Glomerular visceral epithelial cell (primary cell): ENCODE results near the gene HIPK2.

ENCODE experiments used
- DNase-seq: peaks from one replicate; pipeline ENCODE4 v3.0.0-alpha.2; 2016; ENCODE audit errors: extremely low spot score

Gene HIPK2

DNA sequence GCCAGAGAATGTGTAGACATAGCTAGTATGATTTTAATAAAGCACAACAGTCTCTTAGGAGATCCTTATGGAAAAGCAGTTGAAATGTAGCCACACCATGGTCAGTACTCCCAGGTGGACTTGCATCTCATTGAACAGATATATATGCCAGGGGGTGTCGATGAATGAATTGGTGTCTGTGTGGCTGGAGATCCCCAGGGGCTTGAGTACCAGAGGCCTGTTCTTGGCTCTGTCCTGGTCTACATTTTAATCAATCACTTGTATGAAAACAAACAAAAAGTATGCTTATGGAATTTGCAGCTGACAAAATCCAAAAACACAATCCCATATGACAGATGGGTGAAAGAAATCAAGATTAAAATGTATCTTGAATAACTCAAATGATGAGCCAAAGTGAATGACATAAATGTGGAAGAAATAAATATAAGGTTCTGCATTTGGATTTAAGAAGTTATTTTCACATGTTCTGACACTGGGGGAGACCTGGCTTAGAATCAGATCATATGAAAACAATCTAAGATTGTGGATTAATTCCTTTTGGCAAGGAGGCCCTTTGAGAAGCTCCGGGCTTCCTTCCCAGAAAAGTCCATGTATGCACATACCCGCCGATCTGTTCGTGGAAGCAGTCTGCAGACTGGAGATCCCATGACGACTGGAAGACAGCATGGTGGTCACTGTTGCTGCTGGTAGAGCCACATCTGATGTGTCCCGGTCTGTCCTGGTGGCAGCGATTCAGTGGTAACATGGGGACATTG lies 238.7 kb downstream of the HIPK2 start:
- no peak for DNase-seq

DNA sequence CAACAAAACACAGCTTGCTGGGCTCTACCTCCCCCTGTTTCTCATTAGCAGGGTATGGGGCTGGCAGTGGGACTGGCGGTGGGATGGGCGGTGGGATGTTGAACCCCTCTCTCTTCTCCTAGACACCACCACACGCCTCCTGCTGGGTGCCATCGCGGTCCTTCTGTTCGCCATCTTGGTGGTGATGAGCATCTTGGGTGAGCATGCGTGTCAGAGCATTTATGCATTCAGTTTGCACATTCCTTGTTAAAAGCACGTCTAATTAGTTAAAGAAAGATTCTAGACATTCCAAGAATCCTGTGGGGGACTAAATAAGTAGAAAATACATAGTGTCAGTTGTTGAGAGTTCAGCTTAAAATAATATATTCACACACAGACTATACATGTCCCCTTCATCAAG lies 241.6 kb downstream of the HIPK2 start:
- DNase-seq = no peak

DNA sequence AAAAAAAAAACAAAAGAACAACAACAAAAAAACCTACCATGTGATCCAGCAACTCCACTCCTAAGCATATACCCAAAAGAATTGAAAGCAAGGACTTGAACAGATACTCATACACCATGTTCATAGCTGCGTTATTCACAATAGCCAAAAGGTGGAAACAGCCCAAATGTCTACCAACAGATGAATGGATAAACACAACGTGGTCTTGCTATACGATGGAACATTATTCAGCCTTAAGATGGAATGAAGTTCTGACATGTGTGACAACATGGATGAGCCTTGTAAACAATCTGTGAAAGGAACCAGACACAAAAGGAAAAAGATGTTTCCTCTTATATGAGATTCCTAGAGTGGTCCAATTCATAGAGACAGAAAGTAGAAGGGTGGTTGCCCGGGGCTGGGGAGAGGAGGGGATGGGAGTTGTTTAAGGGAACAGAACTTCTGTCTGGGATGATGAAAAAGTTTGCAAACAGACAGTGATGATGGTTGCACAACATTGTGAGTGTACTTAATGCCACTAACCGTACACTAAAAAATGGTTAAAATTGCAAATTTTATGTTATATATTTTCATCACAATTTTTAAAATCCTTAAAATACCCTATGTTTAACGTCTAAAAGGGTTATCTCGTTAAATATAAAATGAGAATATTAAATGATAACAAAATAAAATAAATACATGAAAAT lies 242.7 kb downstream of the HIPK2 start:
- DNase-seq = no peak

DNA sequence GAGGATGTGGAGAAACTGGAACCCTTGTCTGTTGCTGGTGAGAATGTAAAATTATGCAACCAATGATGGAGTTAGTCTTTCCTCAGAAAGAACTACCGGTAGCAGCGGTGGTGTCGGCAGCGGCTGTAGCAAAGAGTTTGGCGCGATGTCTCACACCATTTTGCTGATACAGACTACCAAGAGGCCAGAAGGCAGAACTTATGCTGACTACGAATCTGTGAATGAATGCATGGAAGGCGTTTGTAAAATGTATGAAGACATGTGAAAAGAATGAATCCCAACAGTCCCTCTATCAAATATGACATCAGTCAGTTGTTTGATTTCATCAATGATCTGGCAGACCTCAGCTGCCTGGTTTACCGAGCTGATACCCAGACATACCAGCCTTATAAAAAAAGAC lies 243.7 kb downstream of the HIPK2 start:
- DNase-seq = no peak

DNA sequence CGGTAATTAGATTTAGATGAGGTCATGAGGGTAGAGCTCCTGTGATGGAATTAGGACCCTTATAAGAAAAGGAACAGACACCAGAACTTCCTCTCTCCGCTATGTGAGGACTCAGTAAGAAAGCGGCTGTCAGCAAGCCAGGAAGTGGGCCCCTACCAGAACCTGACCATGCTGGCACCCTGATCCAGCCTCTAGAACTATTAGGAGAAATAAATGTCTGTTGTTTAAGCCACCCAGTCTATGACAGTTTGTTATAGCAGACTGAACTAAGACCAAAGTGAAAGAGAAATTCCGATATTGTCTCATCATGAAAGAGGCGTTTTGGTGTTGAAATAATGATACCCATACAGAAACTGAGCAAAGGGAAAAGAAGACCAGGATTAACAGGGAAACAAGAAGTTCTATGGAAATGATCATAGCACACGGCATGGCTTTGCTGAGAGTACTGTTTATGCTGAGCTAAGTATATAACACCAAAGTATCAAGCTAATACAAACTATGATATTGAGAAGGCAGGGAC lies 245.1 kb downstream of the HIPK2 start:
- no peak for DNase-seq

DNA sequence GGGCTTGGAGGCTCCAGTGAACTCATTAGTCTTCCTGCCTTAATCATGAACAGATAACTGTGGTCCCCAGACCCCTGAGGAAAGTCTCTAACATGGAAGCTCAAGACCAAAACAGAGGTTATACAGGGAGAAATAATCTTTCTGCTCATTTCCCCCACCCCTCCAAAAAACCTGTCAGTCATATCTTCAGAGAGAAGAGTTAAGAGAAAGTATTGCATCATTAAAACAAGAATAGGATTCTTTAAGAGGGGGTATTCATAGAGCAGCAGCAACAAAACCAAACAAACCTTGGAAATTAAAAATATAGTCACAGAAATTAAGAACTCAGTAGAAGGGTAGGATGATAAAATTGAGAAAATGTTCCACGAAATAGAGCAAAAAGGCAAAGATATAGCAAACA lies 246.7 kb downstream of the HIPK2 start:
- no peak for DNase-seq

DNA sequence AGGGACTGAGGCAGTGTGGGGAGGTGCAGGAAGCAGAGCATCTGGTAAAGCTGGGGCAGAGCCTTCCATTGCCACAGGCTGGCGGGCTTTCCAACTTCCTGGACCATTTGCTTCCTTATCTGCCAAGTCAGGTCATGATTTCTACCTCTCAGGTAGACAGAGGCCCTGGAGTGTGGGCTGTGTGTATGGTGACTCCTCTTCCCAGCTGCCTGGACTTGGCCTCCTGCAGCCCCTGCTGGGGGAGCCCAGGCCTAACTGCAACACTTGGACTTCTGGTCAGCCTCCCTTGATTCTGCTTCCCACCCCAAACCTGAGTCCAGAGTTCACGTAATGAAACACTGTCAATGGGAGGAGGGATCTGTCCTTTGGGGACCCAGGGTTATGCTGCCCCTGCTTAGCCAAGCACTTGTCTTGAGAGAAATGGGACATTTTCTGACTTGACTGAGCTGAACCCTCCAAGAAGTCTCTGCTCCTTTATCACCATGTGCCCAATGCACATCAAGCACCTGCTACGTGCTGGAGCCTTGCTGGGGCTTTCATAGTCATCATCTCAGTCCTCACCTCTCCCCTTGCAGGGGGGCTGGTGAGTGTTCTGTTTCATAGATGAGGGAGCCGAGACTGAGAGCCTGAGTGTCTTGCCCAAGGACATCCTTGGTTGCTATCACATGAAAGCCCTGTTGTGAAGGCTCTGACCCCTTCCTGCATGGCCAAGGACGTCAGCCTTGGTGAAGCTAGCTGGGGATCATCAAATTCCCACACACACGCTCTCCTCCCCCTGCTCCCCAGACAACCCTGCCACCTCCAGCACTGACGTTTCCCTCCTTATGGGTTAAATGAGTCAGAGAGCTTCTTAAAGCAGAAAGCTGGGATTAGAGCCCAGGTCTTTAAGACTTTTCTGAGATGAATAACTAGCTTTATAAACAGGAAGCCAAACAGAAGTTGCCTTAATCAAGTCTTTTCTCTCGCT lies 250.9 kb downstream of the HIPK2 start:
- peak; percentile 33 for DNase-seq

DNA sequence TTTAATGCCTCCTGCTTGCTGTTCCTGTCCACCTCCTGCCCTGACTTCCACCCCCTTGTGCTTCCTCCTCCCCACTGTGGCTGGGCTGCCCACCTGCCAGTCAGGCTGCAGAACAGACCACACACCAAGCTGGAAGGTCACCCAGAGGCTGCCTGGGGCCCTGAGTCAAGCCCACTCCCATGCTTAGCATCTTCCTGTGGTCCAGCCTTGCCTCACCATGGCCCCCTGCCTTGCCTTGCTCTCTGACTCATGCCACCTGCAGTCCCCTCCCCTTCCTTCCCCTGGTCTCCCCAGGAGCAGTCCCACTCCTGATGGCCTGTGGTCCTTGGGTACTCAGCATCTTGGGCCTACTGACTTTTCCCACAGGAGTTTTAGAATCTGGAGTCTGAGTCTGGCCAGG lies 252.0 kb downstream of the HIPK2 start:
- no peak for DNase-seq

DNA sequence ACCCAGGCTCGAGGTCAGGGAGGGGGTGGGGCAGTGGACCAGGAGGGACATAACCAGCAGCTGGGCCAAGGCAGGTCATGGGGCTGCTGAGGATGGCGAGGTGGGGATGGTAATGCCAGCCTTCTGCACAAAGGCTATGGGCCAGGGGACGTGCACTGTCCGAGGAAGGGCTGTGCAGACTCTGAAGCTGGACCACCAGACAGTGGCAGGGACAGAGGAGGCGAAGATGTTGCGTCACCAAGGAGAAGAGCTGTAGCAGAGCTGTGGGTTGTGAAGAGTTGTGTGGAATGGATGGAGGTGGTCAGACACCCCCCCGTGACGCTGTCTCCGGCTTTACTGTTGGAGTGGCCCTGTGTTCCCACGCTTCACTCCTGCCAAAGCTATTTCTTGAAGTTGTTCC lies 252.6 kb downstream of the HIPK2 start:
- DNase-seq = no peak

DNA sequence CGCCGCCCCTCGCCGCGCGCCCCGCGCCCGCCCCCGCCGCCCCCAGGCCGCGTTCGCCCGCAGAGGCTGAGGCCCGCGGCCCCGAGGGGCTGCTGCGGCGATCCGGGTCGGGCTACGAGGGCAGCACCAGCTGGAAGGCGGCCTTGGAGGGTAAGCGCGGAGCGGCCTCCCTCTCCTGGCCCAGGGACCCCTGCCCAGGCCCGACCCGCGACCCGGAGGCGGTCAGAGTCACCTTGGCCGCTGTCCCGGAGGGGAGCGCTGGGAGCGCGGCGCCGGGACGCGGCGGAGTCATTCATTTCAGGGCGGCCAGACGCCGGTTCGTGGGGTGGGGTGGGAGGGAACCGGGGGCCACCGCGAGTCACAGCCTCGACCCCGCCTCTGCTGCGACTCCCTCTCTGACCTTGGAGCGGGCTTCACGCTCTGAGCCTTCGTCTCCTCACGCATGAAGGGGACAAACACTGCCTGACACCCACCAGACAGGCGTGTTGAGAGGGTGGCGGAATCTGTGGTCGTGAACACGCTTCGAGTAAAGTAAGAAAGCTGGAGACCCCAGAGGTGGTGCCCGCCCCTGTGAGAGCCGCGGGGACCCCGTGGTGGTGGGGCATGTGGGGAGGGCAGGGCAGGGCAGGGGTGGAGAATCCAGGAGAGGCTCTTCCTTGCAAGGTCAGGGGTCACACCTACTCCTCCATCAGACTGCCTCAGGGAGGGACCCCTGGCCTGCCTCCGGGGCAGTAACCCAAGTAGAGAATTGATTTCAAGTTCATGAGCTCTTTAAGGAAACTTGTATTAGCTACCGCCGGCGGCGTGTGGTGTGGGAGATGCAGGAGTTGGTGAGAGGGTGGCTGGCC lies 253.6 kb downstream of the HIPK2 start:
- no peak for DNase-seq

DNA sequence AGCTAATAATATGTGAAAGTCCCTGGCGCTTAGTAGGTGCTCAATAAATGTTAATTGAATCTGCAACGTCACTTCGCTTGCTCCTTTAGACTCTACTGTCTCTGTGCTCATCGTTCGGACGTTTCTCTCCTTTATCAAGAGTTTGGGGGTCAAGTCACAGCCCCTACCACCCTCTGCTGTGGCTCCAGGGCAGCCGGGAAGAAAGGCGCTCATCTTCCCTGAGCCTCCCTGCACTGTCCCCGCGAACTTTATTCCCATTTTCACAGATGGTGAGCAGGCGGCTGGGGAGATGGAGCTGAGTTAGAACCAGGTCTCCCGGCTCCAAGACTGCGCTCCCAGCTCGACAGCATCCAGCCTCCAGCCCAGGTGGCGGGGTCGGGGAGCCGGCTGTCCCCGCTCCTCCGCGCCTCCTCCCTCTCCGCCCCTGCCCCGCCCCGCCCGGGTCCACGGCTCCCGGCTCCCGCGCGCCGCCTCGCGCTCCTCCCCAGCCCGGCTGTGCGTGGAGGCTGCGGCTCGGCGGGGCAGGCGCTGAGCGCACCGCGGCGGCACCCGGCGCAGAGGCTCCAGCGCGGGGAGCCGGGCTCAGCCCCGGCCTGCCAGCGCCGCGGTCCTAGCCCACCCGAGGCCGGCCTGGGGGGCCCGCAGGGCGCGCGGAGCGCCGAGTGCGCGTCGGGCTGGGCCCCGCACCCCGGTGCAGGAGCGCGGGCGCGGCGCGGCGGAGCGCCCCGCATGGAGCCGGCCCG lies 254.4 kb downstream of the HIPK2 start, which contains the start of gene CLEC2L:
Gene CLEC2L, plus strand, starts transcription at position 487 of the 743 bp plus-strand sequence. Its CDS starts 243 bp downstream, at position 730.
- no peak for DNase-seq

DNA sequence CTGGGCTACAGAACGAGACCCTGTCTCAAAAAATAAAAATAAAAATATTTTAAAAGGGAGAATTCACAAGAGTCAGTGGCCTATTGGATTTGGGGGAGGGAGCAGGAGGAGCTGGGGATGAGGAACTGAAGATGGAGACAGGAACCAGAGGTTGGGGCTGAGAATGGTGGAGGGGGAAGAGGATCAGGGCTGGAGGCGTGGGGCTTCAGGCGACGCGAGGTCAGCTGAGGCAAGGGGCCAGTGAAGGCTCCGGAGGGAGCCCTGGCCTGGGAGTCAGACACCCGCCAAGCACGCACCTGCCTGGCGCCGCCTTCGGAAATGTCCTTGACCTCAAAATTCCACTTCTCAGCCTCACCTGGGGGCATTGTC lies 255.0 kb downstream of the HIPK2 start:
- DNase-seq = no peak

DNA sequence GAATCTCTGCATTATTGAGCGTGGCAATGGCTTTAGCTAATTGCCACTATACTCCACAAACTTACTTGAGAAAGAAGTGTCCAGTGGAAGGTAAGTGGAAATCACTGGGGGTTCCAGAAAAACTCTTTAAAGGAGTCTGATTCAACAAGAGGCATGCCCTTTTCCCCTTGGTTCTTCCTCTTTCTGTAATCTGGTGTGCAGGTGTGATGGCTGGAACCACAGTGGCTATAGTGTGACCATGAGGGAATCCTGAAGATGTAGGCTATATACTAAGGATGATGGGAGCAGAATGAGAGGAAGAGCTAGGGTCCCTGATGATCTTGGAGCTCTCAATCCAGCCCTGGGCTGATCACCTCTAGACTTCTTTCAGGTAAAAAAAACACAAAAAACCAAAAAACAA lies 256.4 kb downstream of the HIPK2 start:
- no peak for DNase-seq

DNA sequence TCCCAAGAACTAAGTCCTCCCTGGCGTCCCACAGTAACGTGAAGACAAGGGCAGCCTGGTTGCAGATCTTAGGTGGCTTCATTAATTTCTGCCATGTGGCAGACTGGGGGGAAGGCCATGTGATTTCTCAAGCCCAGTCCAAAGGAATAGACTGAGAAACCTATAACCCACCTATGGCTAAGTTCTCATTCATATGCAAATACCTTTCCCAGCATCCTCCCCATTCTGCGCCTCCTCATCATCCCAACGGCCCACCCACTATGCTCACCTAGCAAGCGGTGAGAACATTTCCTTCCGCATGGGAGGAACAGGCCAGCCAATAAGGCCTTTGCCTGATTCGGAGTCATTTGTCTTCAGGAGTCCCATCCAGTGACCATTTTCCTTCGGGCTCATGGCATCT lies 262.5 kb downstream of the HIPK2 start:
- no peak for DNase-seq
